T follicular helper cell (primary cell): ENCODE data around the gene PGAM5.
"Not testable (repeated sequence)": the region's sequence is repeated elsewhere in the genome, so short reads cannot be mapped to it uniquely, and the experiment has no call there.

ENCODE experiments used
- DNase-seq: peaks from one replicate; pipeline ENCODE4 v3.0.0-alpha.2; 2020; ENCODE audit warnings: low read depth

The PGAM5 gene

GRCh38 chr12:132689227-132689626, 21.4 kb upstream of the PGAM5 start:
- no peak for DNase-seq

GRCh38 chr12:132690112-132690511, 20.5 kb upstream of the PGAM5 start:
- DNase-seq: no peak

- DNase-seq: not testable (repeated sequence)
Measured at GRCh38 chr12:132692030-132692429, 18.6 kb upstream of the PGAM5 start.

GRCh38 chr12:132694888-132695287, 15.8 kb upstream of the PGAM5 start:
- not testable (repeated sequence) for DNase-seq

- DNase-seq: no peak
Measured at GRCh38 chr12:132695431-132695830, 15.2 kb upstream of the PGAM5 start.

GRCh38 chr12:132698341-132698740, 12.3 kb upstream of the PGAM5 start:
- no peak for DNase-seq

- no peak for DNase-seq
Measured at GRCh38 chr12:132700212-132700822, 10.3 kb upstream of the PGAM5 start.

- no peak for DNase-seq
Measured at GRCh38 chr12:132702640-132703039, 8.0 kb upstream of the PGAM5 start.

GRCh38 chr12:132703641-132704040, 7.0 kb upstream of the PGAM5 start:
- DNase-seq: no peak

- DNase-seq: no peak
Measured at GRCh38 chr12:132707241-132707640, 3.4 kb upstream of the PGAM5 start.

GRCh38 chr12:132708150-132708549, 2.5 kb upstream of the PGAM5 start:
- no peak for DNase-seq

- DNase-seq: no peak
Measured at GRCh38 chr12:132710043-132710404, 618 bp upstream of the PGAM5 start.

- peak; percentile 4 for DNase-seq
Measured at GRCh38 chr12:132711080-132711843, 620 bp downstream of the PGAM5 start.

- no peak for DNase-seq
Measured at GRCh38 chr12:132713123-132713522, 2.5 kb downstream of the PGAM5 start.

GRCh38 chr12:132715874-132716273, 5.2 kb downstream of the PGAM5 start:
- DNase-seq: no peak

GRCh38 chr12:132716356-132716755, 5.7 kb downstream of the PGAM5 start:
- DNase-seq: no peak

GRCh38 chr12:132717011-132717410, 6.4 kb downstream of the PGAM5 start:
- DNase-seq: no peak

- no peak for DNase-seq
Measured at GRCh38 chr12:132717531-132718387, 7.1 kb downstream of the PGAM5 start.

- DNase-seq: no peak
Measured at GRCh38 chr12:132718644-132719043, 8.0 kb downstream of the PGAM5 start.

- DNase-seq: no peak
Measured at GRCh38 chr12:132719141-132719953, 8.7 kb downstream of the PGAM5 start.

- DNase-seq: no peak
Measured at GRCh38 chr12:132719954-132720324, 9.3 kb downstream of the PGAM5 start.
